Measurements from ENCODE around the gene TOM1L2.

- TF ChIP-seq POLR2A (IDR thresholded peaks at IDR 0.05), result no peak
- TF ChIP-seq CTCF (IDR thresholded peaks at IDR 0.05), result no peak
Observed at GRCh38 chr17:17882082-17882581, 90.1 kb downstream of the TOM1L2 start.

Data from uterus (tissue), 2 donors.